ENCODE results near the gene ABCB7.
"Not testable (repeated sequence)": the region's sequence is repeated elsewhere in the genome, so short reads cannot be mapped to it uniquely, and the experiment has no call there.

Gene ABCB7

DNA sequence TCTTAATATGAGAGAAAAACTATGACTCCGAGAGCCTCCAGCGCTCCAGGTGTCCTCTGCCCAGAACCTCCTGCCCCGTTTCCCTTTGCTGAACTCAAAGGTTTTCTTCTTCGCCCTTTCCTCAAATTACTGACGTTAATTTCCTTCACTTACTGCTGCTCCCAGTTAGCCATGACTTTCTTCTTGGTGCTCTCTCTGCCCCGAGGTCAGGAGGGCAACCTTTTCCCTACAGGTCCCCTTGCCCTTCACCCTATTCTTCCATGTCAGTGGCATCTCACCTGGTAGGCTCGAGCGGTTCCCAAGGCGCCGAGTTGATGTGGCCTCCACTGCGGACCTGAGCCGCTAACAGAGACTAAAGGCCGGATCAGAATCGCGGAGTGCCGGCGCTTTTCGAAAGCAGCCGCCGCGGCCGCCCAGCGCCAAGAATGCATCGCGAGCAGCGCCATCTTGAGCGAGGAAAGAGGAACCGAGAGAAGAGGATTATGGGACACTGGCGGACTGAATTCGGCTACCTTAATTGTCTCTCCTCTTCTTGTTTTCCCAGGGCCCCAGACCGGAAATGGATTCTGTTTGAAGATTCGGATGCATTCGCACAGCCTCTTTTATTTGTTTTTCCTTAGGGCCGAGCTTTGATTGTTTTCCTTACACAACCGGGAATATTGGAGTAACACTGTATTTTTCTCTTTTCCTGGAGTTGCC is at the start of gene ABCB7:
Gene ABCB7, minus strand, starts transcription at position 457 of the 699 bp plus-strand sequence. Its CDS starts 11 bp downstream, at position 446.
- peak; percentile 35 to 39 for DNase-seq (ENCODE audit: low read depth in 2 of 2)

GRCh38 chrX:75188415-75189206 is 32.5 kb upstream of the ABCB7 start:
- not testable (repeated sequence) for DNase-seq (ENCODE audit: low read depth in 2 of 2)

- no peak for DNase-seq (ENCODE audit: low read depth in 2 of 2)
These were observed 25.6 kb upstream of the ABCB7 start for GRCh38 chrX:75181721-75182120.

GRCh38 chrX:75179536-75180293 is 23.6 kb upstream of the ABCB7 start:
- not testable (repeated sequence) for DNase-seq (ENCODE audit: low read depth in 2 of 2)

DNA sequence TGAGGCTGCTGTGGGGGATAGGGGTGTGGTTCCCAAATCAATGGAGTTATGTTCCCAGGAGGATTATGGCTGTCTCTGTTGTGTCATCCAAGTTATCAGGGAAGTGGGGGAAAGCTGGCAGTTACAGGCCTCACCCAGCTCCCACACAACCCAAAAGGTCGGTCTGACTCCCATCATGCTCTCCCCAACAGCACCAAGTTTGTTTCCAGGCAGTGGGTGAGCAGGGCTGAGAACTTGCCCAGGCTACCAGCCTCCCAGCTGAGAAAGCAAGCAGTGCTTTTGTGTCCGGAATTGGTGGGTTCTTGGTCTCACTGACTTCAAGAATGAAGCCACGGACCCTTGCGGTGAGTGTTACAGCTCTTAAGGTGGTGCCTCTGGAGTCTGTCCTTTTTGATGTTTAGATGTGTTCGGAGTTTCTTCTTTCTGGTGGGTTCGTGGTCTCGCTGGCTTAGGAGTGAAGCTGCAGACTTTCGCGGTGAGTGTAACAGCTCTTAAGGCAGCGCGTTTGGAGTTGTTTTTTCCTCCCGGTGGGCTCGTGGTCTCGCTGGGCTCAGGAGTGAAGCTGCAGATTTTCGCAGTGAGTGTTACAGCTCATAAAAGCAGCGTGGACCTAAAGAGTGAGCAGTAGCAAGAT is 16.3 kb upstream of the ABCB7 start:
- not testable (repeated sequence) for DNase-seq (ENCODE audit: low read depth in 2 of 2)

DNA sequence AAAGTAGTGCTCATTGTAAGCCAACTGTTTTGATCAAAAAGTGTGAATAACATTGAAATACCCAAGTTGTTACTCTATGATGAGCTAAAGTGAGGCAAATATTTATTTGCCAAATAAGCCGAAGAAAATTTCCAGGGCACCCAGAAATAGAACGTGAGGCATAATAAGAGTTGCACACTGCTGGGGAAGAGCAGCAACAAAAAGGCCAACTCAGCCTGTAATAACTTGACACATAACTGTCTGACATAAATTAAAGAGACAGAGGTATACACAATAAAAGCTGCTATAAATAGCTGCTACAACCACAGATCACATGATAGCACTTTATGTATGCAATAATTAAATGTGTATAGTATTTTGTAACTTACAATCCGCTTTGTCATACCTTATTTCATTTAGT is 2.0 kb upstream of the ABCB7 start:
- DNase-seq (ENCODE audit: low read depth in 2 of 2) = no peak

DNA sequence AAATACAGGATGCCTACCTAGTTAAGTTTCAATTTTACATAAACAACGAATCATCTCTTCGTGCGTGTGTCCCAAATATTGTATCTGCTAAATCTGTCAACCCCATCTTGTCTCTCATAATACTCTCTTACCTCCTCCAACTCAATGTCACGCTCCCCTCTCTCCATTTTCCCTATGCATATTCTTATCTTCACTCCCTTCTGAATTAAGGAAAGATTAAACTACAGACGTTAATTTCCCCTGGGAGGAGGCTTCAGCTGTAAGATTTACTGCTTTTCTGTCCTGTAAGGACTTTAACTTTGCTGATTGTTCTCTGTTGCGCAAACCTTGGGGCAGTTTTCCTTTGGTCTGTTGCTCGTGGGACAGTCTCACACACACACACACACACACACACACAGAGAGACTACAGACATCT is 455 bp upstream of the ABCB7 start:
- no peak for DNase-seq (ENCODE audit: low read depth in 2 of 2)

- DNase-seq (ENCODE audit: low read depth in 2 of 2) = no peak
These were observed 646 bp downstream of the ABCB7 start for GRCh38 chrX:75155447-75155826.

DNA sequence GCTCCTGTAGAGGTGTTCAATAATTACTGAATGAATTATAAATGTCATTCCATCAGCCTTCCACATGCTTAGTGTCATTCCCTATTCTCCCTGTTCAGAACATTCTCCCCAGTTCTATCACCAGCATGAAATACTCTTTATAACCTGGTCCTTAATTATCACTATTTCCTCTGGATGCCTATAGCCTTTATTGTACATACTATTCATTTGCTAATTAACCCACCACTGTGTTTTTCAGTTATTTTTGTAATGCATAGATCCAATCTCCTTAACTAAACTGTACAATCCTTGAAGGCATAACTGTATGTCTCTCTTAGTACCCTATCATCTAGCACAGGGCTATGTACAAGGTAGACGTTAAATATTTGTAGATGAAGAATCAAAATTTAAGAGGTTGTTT is 1.2 kb downstream of the ABCB7 start:
- DNase-seq (ENCODE audit: low read depth in 2 of 2) = no peak

DNA sequence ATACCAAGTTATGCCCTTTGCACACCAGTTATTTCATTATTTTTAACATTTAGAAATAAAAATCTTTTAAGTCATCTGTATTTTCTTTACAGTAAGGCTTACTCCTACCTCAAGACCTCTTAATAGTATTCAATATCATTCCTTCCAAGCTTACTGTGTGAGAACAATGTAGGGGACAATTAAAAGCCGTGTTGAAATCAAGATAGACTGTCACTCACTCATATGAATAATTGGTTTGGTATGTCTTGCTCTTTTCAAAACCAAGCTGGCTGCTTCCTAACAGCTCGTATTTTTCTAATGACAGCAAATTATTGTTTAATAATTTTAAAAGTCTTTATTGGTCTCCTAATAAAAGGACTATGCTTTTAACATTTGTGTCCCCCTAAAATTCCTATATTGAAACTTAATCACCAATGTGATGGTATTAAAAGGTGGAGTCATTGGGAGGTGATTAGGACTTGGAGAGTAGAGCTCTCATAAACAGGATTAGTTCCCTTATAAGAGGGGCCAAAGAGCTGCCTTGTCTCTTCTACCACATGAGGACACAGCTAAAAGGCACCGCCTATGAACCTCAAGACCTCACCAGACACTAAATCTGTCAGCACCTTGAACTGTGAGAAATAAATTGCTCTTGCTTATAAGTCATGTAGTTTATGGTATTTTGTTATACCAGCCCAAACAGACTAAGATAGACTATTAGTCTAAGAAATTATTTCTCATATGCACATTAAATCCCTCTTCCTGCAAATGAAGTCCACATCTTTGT is 4.1 kb downstream of the ABCB7 start:
- no peak for DNase-seq (ENCODE audit: low read depth in 2 of 2)

DNA sequence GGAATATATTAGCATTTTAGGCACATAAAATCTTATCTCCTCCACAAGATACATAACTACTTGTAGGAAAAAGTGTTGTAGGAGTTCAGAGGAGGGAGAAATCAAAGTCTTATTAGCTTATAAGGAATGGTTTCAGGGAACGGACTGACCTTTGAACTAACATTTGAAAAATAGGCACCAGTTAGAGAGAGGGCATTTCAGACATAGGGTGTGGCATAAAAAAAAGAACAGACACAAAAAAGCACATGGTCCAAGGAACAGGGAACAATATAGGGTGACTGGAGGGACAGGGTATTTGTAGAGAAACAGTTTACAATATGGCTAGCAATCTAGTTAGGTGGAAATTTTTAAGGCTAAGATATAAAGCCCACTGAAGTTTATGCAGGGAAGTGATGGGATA is 6.4 kb downstream of the ABCB7 start:
- no peak for DNase-seq (ENCODE audit: low read depth in 2 of 2)

- no peak for DNase-seq (ENCODE audit: low read depth in 2 of 2)
These were observed 23.4 kb downstream of the ABCB7 start for GRCh38 chrX:75132672-75133071.

DNA sequence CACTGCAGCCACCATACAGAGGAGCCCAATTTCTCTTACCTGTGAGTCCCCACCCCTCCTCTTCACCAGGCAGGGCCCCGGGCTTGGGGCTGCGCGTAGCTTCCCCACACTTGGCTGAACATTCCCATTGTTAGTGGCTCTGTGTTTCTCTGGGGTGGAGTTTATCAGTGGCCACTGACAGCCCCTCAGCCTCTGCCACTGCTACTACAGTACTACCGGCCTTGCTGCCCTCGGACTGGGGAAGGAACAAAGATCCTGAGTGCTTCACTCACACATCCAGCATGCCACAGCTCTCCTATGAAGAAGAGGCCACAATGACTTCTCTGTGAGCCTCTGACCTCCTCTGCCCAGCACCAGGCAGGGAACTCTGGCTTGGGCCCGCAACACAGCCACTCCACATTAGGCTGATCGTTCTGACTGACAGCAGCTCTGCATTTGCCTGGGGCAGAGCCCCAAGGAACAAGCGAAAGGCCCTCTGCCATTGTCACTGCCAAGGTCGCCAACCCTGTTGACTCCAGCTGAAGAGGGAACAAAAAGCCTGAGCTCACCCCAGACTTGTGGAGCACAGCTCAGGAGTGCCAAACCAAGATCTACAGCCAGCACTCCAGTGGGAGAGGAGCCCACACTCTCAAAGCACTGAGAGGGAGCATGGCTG is 24.0 kb downstream of the ABCB7 start:
- DNase-seq (ENCODE audit: low read depth in 2 of 2) = no peak

- DNase-seq (ENCODE audit: low read depth in 2 of 2) = not testable (repeated sequence)
These were observed 27.0 kb downstream of the ABCB7 start for GRCh38 chrX:75129069-75129468.

GRCh38 chrX:75118296-75118695 is 37.8 kb downstream of the ABCB7 start:
- peak in 1 of 2 experiments; percentile 0 for DNase-seq (ENCODE audit: low read depth in 2 of 2)

DNA sequence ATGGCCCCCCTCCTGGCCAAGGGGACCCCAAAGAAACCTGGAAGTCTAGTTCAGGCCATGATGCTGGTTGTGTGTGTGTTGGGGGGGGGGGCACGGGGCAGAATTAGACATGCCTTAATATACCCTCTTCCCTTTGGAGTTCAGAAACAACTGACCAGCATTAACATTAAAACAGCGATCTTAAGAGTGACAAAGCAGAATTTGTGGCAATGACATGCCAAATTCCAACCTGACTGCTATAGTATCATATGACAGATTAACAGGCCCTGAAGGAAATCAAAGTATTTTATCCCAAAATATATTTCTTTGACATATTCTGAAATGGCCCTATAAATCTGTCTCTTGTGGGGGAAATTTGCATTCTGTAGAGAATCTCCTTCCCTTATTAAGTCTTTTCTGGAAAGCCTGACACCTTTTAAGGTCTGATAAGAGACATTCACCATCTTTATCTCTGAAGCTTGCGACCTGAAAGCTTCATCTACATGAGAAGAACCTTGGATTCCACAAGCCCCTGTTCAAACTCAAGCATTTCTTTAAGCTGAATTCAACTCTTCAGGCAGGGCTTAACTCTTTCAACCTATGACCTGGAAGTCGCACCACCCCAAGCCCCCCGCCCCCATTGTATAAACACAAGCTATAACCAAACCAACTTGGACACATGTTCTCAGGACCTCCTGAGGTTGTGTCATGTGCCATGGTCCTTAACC is 40.2 kb downstream of the ABCB7 start:
- no peak for DNase-seq (ENCODE audit: low read depth in 2 of 2)

- DNase-seq (ENCODE audit: low read depth in 2 of 2) = no peak
These were observed 41.4 kb downstream of the ABCB7 start for GRCh38 chrX:75114638-75115037.

DNA sequence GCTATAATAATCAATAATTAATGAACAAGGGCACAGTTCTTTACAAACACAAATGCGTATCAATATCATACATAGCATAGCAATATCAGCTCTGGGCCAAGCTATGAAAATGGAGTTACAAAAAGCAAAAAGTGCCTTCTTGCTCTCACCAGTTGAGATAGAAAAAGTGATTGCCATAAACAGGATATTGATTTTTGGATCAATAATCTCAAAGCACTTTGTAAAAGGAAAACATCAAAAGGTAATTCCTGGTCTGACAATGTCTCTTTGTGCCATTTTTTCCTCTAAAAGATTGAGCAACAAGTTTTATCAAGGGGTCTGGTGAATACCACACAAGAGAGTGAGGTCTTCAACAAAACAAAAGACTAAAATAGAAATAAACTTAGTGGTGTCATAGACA is 42.4 kb downstream of the ABCB7 start:
- DNase-seq (ENCODE audit: low read depth in 2 of 2) = no peak

DNA sequence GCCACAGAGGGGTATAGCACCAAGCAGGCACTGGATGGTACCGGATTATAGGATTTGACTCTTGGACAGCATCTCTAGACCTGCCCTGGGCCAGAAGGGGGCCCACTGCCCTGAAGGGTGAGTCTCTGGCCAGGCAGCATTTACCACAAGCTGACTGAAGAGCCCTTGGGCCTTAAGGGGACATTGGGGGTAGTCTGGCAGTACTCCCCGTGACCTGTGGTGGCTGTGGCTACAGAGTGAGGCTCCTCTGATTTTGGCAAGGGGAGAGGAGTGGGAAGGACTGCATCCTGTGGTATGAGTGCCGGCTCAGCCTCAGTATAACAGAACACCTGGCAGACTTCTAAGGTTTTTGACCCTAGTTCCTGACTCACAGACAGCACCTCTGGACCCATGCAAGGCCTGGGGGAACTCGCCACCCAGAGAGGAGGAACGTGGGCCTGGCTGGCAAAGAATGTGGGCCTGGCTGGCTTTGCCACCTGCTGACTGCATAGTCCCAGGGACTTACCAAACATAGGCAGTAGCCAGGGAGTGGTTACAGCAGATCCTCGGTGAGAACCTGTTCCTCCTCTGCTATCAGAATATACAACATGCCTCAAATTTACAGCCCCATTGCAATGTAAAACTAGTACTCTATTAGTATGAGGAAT is 48.1 kb downstream of the ABCB7 start:
- no peak for DNase-seq (ENCODE audit: low read depth in 2 of 2)

GRCh38 chrX:75106772-75107171 is 49.3 kb downstream of the ABCB7 start:
- DNase-seq (ENCODE audit: low read depth in 2 of 2) = no peak

All from fibroblast of skin of left quadriceps (primary cell).